GM18520 (cell line): ENCODE data around the gene VGF.
"Not testable (repeated sequence)": the region's sequence is repeated elsewhere in the genome, so short reads cannot be mapped to it uniquely, and the experiment has no call there.

Source experiments
- ATAC-seq: cut with Tn5 transposase; IDR thresholded peaks from one replicate; pipeline ENCODE4 v1.9.1; 2021; ENCODE audit not compliant: unreplicated experiment

Gene VGF

DNA sequence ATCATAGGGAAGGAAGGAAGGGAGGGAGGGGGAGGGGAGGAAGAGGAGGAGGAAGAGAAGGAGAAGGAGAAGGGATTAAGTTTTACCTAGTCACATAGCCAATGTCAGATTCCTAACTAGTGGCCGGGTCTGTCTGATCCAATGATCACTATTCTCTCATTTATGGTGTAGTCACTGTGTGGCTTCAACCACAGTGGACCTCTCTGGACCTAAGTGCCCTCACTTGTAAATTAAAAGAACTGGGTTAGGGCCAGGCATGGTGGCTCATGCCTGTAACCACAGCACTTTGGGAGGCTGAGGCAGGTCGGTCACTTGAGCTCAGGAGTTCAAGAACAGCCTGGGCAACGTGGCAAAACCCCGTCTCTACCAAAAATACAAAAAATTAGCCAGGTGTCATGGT lies 45.1 kb downstream of the VGF start:
- no peak for ATAC-seq

DNA sequence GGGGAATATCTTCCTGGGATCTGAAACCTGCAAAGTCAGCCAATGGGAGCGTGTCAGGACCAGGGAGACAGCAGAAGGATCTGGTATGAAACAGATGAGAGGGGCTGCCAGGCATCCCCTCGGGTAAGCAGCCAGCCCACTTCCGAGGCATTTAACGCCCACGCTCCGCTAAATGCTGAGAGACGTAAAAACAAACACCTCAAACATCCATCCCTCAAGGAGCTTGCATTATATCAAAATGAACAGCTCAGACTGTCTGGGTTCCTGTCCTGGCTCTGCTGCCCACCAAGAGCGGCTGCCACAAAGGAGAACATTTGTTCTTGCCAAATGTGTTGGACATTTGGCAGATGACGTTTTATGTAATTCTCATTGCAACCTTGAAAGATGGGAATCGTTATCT lies 45.5 kb downstream of the VGF start:
- ATAC-seq: no peak

DNA sequence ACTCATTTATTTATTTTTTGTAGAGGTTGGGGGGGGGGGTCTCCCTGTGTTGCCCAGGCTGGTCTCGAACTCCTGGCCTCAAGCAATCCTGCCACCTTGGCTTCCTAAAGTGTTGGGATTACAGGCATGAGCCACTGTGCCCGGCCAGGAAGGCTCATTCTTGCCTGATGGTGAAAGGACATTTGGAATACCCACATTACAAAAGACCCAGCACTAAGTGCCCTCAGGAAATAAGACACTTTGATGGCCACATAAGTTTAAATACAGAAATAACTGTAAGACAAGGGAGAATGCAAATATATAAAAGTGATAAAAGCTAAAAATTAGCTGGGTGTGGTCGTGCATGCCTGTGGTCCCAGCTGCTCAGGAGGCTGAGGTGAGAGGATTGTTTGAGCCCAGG lies 46.5 kb downstream of the VGF start:
- ATAC-seq: no peak

DNA sequence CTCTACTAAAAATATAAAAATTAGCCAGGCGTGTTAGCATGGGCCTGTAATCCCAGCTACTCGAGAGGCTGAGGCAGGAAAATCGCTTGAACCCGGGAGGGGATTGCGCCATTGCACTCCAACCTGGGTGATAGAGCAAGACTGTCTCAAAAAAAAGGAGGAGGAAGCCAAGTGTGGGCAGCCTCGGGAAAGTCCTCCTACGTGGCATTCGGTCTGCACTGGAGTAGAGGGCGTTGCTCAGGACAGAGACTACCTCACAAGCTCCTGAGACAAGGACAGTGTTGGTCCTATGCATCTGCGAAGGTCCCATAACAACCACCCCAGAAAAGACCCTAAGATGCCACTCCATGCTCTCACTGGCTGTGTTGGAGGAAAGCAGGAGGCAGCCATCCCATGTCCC lies 48.5 kb downstream of the VGF start:
- no peak for ATAC-seq

DNA sequence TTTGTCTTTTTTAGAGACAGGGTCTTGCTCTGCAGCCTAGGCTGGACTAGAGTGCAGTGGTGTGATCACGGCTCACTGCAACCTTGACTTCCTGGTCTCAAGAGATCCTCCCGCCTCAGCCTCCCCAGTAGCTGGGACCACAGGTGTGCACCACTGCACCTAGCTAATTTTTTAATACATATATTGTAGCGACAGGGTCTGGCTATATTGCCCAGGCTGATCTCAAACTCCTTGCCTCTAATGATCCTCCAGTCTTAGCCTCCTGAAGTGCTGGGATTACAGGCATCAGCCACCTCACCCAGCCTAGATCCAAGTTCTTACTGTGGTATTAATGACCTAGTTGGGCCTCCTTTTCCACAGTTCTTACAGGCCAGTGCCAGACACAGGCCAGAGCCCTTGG lies 50.2 kb downstream of the VGF start:
- ATAC-seq: no peak

DNA sequence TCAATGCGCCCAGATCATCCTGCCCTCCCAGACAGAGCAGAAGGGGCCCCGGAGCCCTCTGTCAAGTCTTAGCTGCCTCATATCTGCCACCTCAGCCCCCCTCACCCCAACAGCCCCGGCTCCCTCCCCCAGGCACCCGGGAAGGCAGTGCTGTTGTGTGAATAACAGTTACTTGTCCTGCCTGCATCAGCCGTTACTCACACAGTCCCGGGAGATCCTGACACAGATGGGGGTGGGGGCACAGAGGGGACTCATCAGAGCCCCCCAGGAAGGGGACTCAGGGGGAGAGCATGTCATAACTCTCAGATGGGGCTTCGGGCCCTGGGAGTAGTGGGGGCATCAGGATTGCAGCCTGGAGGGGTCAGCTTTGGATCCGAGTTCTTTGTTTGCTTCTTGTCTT lies 50.9 kb downstream of the VGF start:
- no peak for ATAC-seq

DNA sequence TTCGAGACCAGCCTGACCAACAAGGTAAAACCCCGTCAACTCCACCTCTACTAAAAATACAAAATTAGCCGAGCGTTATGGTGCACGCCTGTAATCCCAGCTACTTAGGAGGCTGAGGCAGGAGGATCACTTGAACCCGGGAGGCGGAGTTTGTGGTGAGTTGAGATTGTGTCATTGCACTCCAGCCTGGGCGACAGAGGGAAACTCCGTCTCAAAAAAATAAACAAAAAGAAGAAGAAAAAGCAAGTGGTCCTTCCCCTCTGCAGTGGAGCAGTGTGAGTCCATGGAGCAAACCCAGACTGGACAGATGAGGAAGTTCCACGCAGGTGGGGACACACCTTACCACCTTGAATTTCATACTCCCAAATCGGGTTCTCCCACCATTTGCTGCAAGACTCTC lies 51.5 kb downstream of the VGF start:
- ATAC-seq: no peak

DNA sequence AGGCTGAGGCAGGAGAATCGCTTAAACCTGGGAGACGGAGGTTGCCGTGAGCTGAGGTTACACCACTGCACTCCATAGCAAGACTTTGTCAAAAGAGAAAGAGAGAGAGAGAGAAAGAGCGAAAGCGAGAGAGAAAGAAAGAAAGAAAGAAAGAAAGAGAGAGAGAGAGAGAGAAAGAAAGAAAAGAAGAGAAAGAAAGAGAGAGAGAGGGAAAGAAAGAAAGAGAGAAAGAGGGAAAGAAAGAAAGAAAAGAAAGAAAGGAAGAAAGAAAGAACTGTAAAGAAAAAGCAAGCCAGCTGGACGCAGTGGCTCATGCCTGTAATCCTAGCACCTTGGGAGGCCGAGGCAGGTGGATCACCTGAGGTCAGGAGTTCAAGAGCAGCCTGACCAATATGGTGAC lies 52.2 kb downstream of the VGF start:
- not testable (repeated sequence) for ATAC-seq
